Hepatocyte (in vitro differentiated cells): Measurements from ENCODE around the gene UGGT1. TPM values are rescaled to one million over a fixed set of nuclear protein-coding genes. Genes with fewer than 3 reads are reported as not detected.

Experiments used
- DNase-seq: peaks from one replicate; pipeline ENCODE4 v3.0.0-alpha.2; 2016; ENCODE audit warnings: low spot score
- H2AFZ ChIP-seq: fragments of 200-600 bp; sonication (generic); 2 replicates; pipeline ENCODE4 v1.6.0; 2016; ENCODE audit warnings: antibody characterized with exemption, mild to moderate bottlenecking
- H3K27ac ChIP-seq: fragments of 200-600 bp; sonication (generic); 2 replicates; pipeline ENCODE4 v1.5.1; 2016; ENCODE audit warnings: mild to moderate bottlenecking
- H3K27me3 ChIP-seq: fragments of 200-600 bp; sonication (generic); 2 replicates; pipeline ENCODE4 v1.6.1; 2016
- H3K36me3 ChIP-seq: fragments of 200-600 bp; sonication (generic); replicated peaks from 2 replicates; pipeline ENCODE4 v1.5.1; 2016; ENCODE audit warnings: low read depth; ENCODE audit not compliant: insufficient read depth
- H3K4me1 ChIP-seq: fragments of 200-600 bp; sonication (generic); 2 replicates; pipeline ENCODE4 v1.5.1; 2016; ENCODE audit warnings: mild to moderate bottlenecking, moderate library complexity; ENCODE audit not compliant: insufficient read depth
- H3K4me2 ChIP-seq: fragments of 200-600 bp; sonication (generic); 2 replicates; pipeline ENCODE4 v1.6.0; 2016
- H3K4me3 ChIP-seq: fragments of 200-600 bp; sonication (generic); 2 replicates; pipeline ENCODE4 v1.5.1; 2016; ENCODE audit warnings: mild to moderate bottlenecking
- H3K79me2 ChIP-seq: fragments of 200-600 bp; sonication (generic); 2 replicates; pipeline ENCODE4 v1.6.0; 2017; ENCODE audit warnings: mild to moderate bottlenecking
- H3K9me2 ChIP-seq: fragments of 200-600 bp; sonication (generic); replicated peaks from 2 replicates; pipeline ENCODE4 v1.6.0; 2017; ENCODE audit warnings: mild to moderate bottlenecking; ENCODE audit not compliant: insufficient read depth
- H3K9me3 ChIP-seq: fragments of 200-600 bp; sonication (generic); 2 replicates; pipeline ENCODE4 v1.5.1; 2016; ENCODE audit warnings: low read depth, mild to moderate bottlenecking
- H4K20me1 ChIP-seq: fragments of 200-600 bp; sonication (generic); 2 replicates; pipeline ENCODE4 v1.6.0; 2016; ENCODE audit warnings: mild to moderate bottlenecking; ENCODE audit not compliant: insufficient read depth, poor library complexity, severe bottlenecking
- CTCF ChIP-seq: fragments of 200-600 bp; sonication (generic); IDR thresholded peaks from 2 replicates; pipeline ENCODE4 v1.5.1; 2016; ENCODE audit warnings: antibody characterized with exemption, mild to moderate bottlenecking; ENCODE audit not compliant: poor library complexity
- EZH2 ChIP-seq: fragments of 200-600 bp; sonication (generic); IDR thresholded peaks from 2 replicates; pipeline ENCODE4 v1.6.1; 2016; ENCODE audit warnings: antibody characterized with exemption, mild to moderate bottlenecking, borderline replicate concordance
- EZH2phosphoT487 ChIP-seq: fragments of 200-600 bp; sonication (generic); IDR thresholded peaks from one replicate; pipeline ENCODE4 v1.6.1; 2018; ENCODE audit warnings: antibody characterized with exemption, mild to moderate bottlenecking, low read depth, moderate library complexity; ENCODE audit not compliant: unreplicated experiment, severe bottlenecking
- WGBS: methylation state at CpG from one replicate; pipeline ENCODE4 v1.1.6; 2016; ENCODE audit warnings: low lambda C conversion rate; ENCODE audit errors: missing lambda C conversion rate; 5-methylcytosine and 5-hydroxymethylcytosine counted together
- polyA plus RNA-seq: library from polyadenylated mRNA; unstranded; fragments of >200 nt; fragmentation: Nextera tagmentation; extraction: Ambion mirVana; gene quantifications from 2 replicates; pipeline ENCODE4 v1.2.1, GENCODE V29; 2016
- total RNA-seq: library from RNA; depleted of rRNA; stranded (reverse); fragments of >200 nt; gene quantifications from 2 replicates; pipeline ENCODE4 v1.2.3, GENCODE V29; 2014

The UGGT1 gene
- total and polyA plus RNA-seq, 2 experiments from 2014 or later = 6.8 to 49.7 TPM

GRCh38 chr2:128185576-128185975 lies 94.6 kb downstream of the UGGT1 start:
- H4K20me1 ChIP-seq = no peaks in the 10 kb centered on the region

DNA sequence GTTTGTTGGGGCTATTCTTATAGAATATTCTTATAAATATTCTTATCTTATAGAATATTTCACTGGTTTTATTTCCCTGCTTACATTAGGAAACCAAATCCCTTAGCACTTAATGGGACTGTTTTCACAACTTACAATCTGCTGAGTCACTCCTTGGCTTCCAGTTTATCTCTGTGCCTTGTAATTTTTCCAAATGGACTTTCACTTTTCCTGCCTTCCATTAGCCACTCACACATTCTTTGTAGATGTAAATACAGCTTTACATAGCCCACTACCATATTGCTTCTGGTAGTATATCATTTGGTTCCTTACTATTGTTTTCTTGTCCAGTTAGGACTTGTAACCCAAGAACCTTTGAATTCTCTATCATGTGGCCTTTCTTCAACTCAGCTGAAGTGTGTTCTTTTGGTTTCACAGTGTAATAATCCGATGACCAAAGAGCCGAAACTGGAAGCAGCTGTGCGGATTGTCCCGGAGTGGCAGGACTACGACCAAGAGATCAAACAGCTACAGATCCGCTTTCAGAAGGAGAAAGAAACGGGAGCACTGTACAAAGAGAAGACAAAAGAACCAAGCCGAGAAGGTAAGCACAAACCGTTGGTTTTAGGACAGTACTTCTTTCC lies 96.1 kb downstream of the UGGT1 start:
- Histone ChIP-seq H3K4me2 (no peak overlapping the region), H3K4me1 (no peaks in the 10 kb centered on the region), H3K79me2 (no peaks in the 10 kb centered on the region), H3K27ac (no peak overlapping the region), H3K27me3 (no peaks in the 10 kb centered on the region), H3K9me2 (no peaks in the 10 kb centered on the region), H3K9me3 (no peaks in the 10 kb centered on the region), H2AFZ (no peak overlapping the region), H4K20me1 (no peaks in the 10 kb centered on the region), H3K36me3 (no peaks in the 10 kb centered on the region), H3K4me3 (no peak overlapping the region)
- no peak for DNase-seq
- TF ChIP-seq EZH2phosphoT487 = no peak
- TF ChIP-seq CTCF = no peak
- TF ChIP-seq EZH2 = no peak
- whole genome bisulfite sequencing = 91% methylated on average over 9 of the region's 9 CpGs

More at GRCh38 chr2:128185576-128185975, 94.6 kb downstream of the UGGT1 start:
- Histone ChIP-seq H2AFZ (no peak overlapping the region), H3K9me2 (no peaks in the 10 kb centered on the region), H3K4me3 (no peak overlapping the region), H3K27ac (no peak overlapping the region), H3K27me3 (no peaks in the 10 kb centered on the region), H3K79me2 (no peaks in the 10 kb centered on the region), H3K4me1 (no peaks in the 10 kb centered on the region), H3K9me3 (no peaks in the 10 kb centered on the region), H3K4me2 (no peak overlapping the region), H3K36me3 (no peaks in the 10 kb centered on the region)
- no peak for DNase-seq
- TF ChIP-seq EZH2phosphoT487 (no peak), EZH2 (no peak), CTCF (no peak)
- 94% methylated on average over 6 of the region's 6 CpGs for WGBS

DNA sequence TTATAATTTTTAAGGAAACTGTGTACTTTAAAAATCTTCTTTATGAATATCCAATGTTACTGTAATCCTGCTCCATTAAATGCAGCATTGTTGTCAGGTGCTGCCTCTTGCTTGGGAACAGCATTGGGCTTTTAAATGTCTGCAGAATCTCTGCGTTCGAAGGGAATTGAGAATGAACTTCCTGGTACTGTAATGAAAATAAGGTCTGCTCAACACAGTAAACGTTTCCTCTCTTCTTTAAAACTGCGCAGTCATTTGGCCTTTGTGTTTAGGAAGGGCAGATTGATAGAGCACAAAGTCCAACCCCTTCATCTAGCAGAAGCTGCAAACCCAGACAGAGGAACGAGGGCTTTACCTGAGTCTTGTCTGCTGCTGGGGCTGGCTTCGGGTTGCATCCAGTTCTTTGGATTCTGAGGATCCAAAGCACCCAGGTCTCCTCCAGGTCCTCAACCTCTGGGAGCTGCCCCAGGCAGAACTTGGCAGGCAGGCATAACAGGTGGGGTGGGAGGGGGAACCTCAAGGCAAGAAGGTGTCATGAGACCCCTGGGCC lies 104.5 kb downstream of the UGGT1 start:
- TF ChIP-seq CTCF = no peak
- no peak for TF ChIP-seq EZH2phosphoT487
- no peak for TF ChIP-seq EZH2
- 61% methylated on average over 6 of the region's 6 CpGs for WGBS
- Histone ChIP-seq H3K4me2 (peak overlapping the region; percentile 55), H4K20me1 (no peaks in the 10 kb centered on the region), H3K4me1 (peaks cover 24% of the 10 kb centered on the region), H3K9me3 (no peaks in the 10 kb centered on the region), H3K27me3 (no peaks in the 10 kb centered on the region), H3K4me3 (no peak overlapping the region), H3K79me2 (no peaks in the 10 kb centered on the region), H3K36me3 (no peaks in the 10 kb centered on the region), H3K27ac (peak overlapping the region; percentile 69), H2AFZ (no peak overlapping the region), H3K9me2 (no peaks in the 10 kb centered on the region)
- DNase-seq = peak; percentile 46
